ENCODE data around the gene PIP5K1A. TPM values are rescaled to one million over a fixed set of nuclear protein-coding genes. Genes with fewer than 3 reads are reported as not detected.

PIP5K1A gene, protein sequence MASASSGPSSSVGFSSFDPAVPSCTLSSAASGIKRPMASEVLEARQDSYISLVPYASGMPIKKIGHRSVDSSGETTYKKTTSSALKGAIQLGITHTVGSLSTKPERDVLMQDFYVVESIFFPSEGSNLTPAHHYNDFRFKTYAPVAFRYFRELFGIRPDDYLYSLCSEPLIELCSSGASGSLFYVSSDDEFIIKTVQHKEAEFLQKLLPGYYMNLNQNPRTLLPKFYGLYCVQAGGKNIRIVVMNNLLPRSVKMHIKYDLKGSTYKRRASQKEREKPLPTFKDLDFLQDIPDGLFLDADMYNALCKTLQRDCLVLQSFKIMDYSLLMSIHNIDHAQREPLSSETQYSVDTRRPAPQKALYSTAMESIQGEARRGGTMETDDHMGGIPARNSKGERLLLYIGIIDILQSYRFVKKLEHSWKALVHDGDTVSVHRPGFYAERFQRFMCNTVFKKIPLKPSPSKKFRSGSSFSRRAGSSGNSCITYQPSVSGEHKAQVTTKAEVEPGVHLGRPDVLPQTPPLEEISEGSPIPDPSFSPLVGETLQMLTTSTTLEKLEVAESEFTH
- 10 to 100 TPM; 33.7 to 50.7 (median 38.2) TPM for total RNA-seq
- 20.4 TPM for polyA plus RNA-seq
- long read RNA-seq, donor 1, transcript PIP5K1A-201 (15 exons, 3,767 nt), result major isoform, 5 of 19 reads
- long read RNA-seq, donor 1, partial matches to known transcripts, result 6 of 19 reads
- long read RNA-seq, donor 1, other reads (novel, unspliced or antisense), result 5 of 19 reads
- long read RNA-seq, donor 2, transcript PIP5K1A-201 (15 exons, 3,767 nt), result major isoform, 9 of 18 reads
- long read RNA-seq, donor 2, partial matches to known transcripts, result 3 of 18 reads
- long read RNA-seq, donor 2, other reads (novel, unspliced or antisense), result 5 of 18 reads
- long read RNA-seq, donor 3, transcript PIP5K1A-204 (15 exons, 3,737 nt), result minor isoform, 18 of 122 reads
- long read RNA-seq, donor 3, transcript PIP5K1A-201 (15 exons, 3,767 nt), result major isoform, 53 of 122 reads
- long read RNA-seq, donor 3, partial matches to known transcripts, result 28 of 122 reads
- long read RNA-seq, donor 3, other reads (novel, unspliced or antisense), result 20 of 122 reads
- long read RNA-seq, donor 4, partial matches to known transcripts, result 7 of 17 reads
- long read RNA-seq, donor 4, other reads (novel, unspliced or antisense), result 4 of 17 reads

DNA sequence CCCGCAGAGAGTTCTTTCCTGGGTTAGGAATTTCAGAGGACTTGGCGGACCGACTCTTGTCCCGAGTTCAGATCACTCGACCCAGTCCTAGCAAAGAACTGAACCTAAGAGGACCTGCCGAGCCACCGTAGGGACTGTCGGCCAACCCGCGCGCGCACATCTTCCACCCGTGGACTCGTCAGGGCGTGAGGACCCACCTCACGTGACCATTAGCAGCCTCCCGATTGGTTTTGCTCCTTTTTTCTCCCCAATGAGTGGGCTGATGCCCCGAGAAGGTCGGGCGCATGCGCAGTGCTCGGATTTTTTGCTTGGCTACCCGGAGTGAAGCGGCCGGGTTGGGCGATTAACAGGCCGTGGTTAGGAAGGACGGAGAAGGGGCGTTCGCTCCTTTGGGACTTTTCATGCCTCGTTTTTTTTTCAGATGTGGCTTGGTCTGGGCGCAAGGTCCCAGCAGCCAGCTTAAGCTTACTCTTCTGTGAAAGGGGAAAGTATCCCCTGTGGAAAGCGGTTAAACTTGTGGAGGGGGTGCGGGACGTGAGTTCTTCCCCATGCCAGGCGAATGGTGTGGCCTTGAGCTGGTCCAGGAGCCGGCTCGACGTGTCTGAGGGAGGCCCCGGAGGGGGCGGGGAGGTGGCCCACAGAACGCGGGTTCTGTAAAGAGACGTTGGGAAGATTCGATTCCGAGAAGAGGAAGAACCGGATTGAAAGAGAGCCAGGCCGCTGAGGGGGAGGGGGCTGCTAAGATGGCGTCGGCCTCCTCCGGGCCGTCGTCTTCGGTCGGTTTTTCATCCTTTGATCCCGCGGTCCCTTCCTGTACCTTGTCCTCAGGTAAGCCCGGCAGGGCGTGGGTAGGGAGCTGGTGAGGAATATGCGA, at the start of gene PIP5K1A:
PIP5K1A (plus strand) TSS at position 299 of the 874 bp plus-strand sequence; CDS start at position 744, 445 bp downstream.
- intact Hi-C loops (cut with DNase I), result loop anchor here in 2 of 4 donors (5.0 kb wide), 1 partner anchor 54 kb away; the partner anchor contains the start of gene PSMD4 (in 2 of the 2)
- ATAC-seq (peak; percentile 95 to 97), DNase-seq (peak; percentile 99 to 100 (median 100))
- Histone ChIP-seq H3K27me3 (ENCODE audit: control insufficient read depth, insufficient read depth) (no peaks in the 10 kb centered on the region), H3K4me3 (ENCODE audit: low read length) (peak within 1 kb of the TSS; percentile 93), H3K27ac (ENCODE audit: low read length) (peak within 1 kb of the TSS; percentile 82), H3K9me3 (ENCODE audit: control insufficient read depth, low read length) (no peaks in the 10 kb centered on the region), H3K4me1 (ENCODE audit: control insufficient read depth, insufficient read depth, low read length) (no peaks in the 10 kb centered on the region)
- under 1% methylated on average over 60 of the region's 60 CpGs for WGBS

DNA sequence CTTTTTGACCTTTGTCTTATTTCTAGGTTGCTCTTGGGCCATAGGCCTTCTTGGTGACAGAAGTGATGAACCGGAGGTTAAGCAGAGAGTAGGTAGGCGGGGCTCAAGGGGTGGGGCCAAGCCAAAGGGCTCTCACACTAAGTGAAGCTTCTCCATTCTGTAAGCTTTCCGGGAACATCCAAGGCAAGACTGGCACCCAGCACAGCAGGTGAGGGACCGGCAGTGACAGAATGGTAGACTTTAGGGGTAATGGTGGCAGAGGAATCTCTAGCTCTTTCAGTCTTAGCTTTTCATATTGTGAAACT, 41.9 kb upstream of the PIP5K1A start, which contains the start of gene TNFAIP8L2:
TNFAIP8L2 (plus strand) TSS at position 135 of the 305 bp plus-strand sequence. CDS start 2,049 bp downstream, outside the sequence.
- ATAC-seq (peak; percentile 50 to 60), DNase-seq (peak; percentile 51 to 84 (median 84))
- Histone ChIP-seq H3K27me3 (ENCODE audit: control insufficient read depth, insufficient read depth) (no peaks in the 10 kb centered on the region), H3K4me1 (ENCODE audit: control insufficient read depth, insufficient read depth, low read length) (no peaks in the 10 kb centered on the region), H3K27ac (ENCODE audit: low read length) (peak within 1 kb of the TSS; percentile 15), H3K4me3 (ENCODE audit: low read length) (peak within 1 kb of the TSS; percentile 27), H3K9me3 (ENCODE audit: control insufficient read depth, low read length) (no peaks in the 10 kb centered on the region)
- 64% methylated on average over 4 of the region's 4 CpGs for WGBS
- intact Hi-C loops (cut with DNase I), result loop anchor here (2.0 to 10.0 kb wide), 3 partner anchors 52 to 59 kb away; no protein-coding TSS in a partner anchor

DNA sequence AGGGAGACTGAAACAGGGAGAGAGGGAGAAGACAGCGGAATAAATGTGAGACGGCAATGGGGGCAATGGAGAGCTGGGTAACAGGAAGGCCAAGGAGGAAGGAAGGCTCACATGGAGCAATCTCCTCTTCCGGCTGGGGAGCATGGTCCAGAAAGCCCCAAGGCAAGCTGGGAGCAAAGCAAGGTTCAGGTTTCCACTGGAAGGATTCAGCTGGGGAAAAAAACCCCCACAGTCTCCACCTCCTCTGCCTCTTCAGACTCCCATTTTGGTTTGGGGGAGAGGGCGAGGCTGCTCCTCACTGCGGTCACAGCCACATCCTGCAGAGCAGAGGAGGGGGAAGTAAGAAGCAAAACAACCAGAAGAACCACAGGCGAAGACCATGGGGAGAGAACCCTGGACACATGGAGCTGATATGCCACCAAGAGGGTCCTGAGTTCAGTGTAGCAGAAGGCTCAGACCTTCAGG, 41.3 kb upstream of the PIP5K1A start:
- ATAC-seq (peak; percentile 22 to 30), DNase-seq (peak in 1 of 3 donors; percentile 59)
- H3K27ac ChIP-seq (ENCODE audit: low read length), result peak overlapping the region; percentile 15
- no peaks in the 10 kb centered on the region for H3K4me1 ChIP-seq (ENCODE audit: control insufficient read depth, insufficient read depth, low read length)
- intact Hi-C loops (cut with DNase I), result loop anchor here (2.0 to 10.0 kb wide), 3 partner anchors 52 to 60 kb away; no protein-coding TSS in a partner anchor
- H3K9me3 ChIP-seq (ENCODE audit: control insufficient read depth, low read length), result no peaks in the 10 kb centered on the region
- no peaks in the 10 kb centered on the region for H3K27me3 ChIP-seq (ENCODE audit: control insufficient read depth, insufficient read depth)
- 71% methylated on average over 6 of the region's 6 CpGs for WGBS
- peak overlapping the region; percentile 27 for H3K4me3 ChIP-seq (ENCODE audit: low read length)

DNA sequence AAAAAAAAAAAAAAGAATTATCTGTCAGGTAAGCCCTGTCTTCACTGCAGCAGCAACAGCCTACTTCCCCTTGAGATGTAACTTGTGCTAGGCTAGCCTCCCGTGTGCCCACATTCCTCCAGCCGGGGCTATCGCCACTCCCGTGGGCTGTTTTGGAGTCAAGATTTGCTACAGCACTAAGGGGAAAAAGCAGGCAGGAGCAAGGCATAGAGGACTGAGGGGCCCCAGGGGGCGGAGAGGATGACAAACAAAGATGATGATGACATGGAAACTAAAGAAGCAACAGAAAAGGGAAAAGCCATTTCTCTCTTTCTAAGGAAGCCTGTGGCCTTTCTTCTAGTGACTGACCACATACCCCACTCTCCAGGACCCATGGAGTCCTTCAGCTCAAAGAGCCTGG, 40.0 kb upstream of the PIP5K1A start:
- DNase-seq (peak in 1 of 3 donors; percentile 26), ATAC-seq (no peak)
- Histone ChIP-seq H3K4me1 (ENCODE audit: control insufficient read depth, insufficient read depth, low read length) (no peaks in the 10 kb centered on the region), H3K27me3 (ENCODE audit: control insufficient read depth, insufficient read depth) (no peaks in the 10 kb centered on the region), H3K4me3 (ENCODE audit: low read length) (no peak overlapping the region), H3K9me3 (ENCODE audit: control insufficient read depth, low read length) (no peaks in the 10 kb centered on the region), H3K27ac (ENCODE audit: low read length) (no peak overlapping the region)
- intact Hi-C loops (cut with DNase I), result loop anchor here in 2 of 4 donors (5.0 to 10.0 kb wide), 2 partner anchors 54 to 61 kb away; no protein-coding TSS in a partner anchor
- WGBS, result 74% methylated on average over 5 of the region's 5 CpGs

DNA sequence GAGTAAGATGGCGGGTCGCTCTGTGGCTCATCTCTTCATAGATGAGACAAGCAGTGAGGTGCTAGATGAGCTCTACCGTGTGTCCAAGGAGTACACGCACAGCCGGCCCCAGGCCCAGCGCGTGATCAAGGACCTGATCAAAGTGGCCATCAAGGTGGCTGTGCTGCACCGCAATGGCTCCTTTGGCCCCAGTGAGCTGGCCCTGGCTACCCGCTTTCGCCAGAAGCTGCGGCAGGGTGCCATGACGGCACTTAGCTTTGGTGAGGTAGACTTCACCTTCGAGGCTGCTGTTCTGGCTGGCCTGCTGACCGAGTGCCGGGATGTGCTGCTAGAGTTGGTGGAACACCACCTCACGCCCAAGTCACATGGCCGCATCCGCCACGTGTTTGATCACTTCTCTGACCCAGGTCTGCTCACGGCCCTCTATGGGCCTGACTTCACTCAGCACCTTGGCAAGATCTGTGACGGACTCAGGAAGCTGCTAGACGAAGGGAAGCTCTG, 39.6 kb upstream of the PIP5K1A start:
- no peaks in the 10 kb centered on the region for H3K9me3 ChIP-seq (ENCODE audit: control insufficient read depth, low read length)
- peak in 1 of 3 donors; percentile 64 for DNase-seq
- no peak overlapping the region for H3K27ac ChIP-seq (ENCODE audit: low read length)
- peak; percentile 6 to 7 for ATAC-seq
- H3K27me3 ChIP-seq (ENCODE audit: control insufficient read depth, insufficient read depth), result no peaks in the 10 kb centered on the region
- no peaks in the 10 kb centered on the region for H3K4me1 ChIP-seq (ENCODE audit: control insufficient read depth, insufficient read depth, low read length)
- intact Hi-C loops (cut with DNase I), result loop anchor here in 2 of 4 donors (5.0 to 10.0 kb wide), 2 partner anchors 54 to 62 kb away; no protein-coding TSS in a partner anchor
- WGBS, result 77% methylated on average over 22 of the region's 22 CpGs
- H3K4me3 ChIP-seq (ENCODE audit: low read length), result no peak overlapping the region

DNA sequence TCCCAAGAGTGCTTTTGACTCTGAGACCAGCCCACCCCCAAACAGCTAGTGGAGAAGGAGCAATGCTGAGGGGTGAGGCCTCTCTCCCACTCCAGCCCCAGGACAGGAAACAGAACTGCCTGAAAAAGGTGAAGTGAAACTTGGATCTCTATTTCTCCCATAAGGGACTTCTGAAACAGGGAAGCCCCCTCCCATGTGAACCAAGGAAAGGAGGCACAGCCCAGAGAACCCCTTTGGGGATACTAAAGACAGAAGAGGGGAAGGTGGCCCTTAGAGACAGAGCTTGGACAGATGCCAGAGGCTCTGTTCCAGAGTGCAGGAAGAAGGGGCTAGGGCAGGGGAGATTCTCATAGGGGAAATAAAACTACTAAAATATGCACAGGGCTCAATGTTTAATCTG, 39.0 kb upstream of the PIP5K1A start:
- Histone ChIP-seq H3K4me3 (ENCODE audit: low read length) (no peak overlapping the region), H3K27ac (ENCODE audit: low read length) (no peak overlapping the region)
- no peak for DNase-seq

DNA sequence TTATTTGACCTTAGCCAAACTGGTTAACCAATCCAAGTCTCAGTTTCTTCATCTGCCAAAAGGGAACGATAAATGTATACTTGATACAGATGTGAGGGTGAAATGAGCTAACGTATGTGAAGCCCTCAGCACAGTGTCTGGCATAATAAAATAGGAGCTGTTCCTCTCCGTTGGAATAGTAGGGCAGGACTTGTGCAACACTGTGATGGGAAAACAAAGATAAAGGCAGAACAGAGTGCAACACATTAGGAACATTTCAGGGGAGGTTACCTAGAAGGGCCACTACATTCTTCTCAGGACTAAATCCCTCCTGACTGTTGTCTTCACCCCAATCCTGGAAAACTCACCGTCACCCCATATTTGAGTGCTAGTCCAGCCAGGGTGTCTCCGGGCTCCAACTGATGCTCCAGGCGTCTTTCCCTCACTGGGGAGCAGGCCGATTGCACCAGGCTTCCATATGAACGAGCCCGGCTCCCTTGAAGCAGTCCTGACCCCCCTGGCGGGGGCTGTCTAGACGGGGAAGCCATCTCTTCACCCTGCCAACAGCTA, 33.5 kb upstream of the PIP5K1A start:
- Histone ChIP-seq H3K4me3 (ENCODE audit: low read length) (peak overlapping the region; percentile 98), H3K4me1 (ENCODE audit: control insufficient read depth, insufficient read depth, low read length) (peaks cover 7% of the 10 kb centered on the region), H3K27ac (ENCODE audit: low read length) (peak overlapping the region; percentile 98), H3K9me3 (ENCODE audit: control insufficient read depth, low read length) (no peaks in the 10 kb centered on the region), H3K27me3 (ENCODE audit: control insufficient read depth, insufficient read depth) (no peaks in the 10 kb centered on the region)
- 24% methylated on average over 11 of the region's 11 CpGs for WGBS
- DNase-seq (no peak), ATAC-seq (peak; percentile 20 to 30)
- intact Hi-C loops (cut with DNase I), result no loop called here

More for the DNA sequence above, 39.0 kb upstream of the PIP5K1A start:
- Histone ChIP-seq H3K27me3 (ENCODE audit: control insufficient read depth, insufficient read depth) (no peaks in the 10 kb centered on the region), H3K9me3 (ENCODE audit: control insufficient read depth, low read length) (no peaks in the 10 kb centered on the region), H3K4me1 (ENCODE audit: control insufficient read depth, insufficient read depth, low read length) (no peaks in the 10 kb centered on the region)
- intact Hi-C loops (cut with DNase I), result loop anchor here in 2 of 4 donors (5.0 to 10.0 kb wide), 2 partner anchors 55 to 62 kb away; no protein-coding TSS in a partner anchor
- no peak for ATAC-seq

DNA sequence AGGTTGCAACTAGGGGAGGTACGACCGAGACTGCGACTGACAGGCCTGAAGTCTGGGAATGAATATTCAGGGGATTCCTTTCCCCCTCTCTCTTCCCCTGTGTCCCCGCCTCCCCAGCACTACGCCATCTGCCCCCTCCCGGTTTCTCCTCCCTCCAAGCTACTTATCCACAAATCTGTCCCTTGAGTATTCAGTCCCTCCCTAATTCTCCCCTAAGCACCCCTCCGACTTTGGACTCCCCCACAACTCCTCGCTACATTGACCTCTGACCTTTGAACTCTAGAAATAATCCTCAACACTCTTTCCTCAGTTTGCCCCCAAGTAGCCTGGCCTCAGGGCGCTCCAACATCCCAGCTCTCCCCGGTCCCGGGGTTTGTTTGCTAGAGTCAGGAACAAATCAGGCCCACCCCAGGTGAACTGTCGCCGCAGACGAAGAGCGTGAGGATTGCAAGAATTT, 33.0 kb upstream of the PIP5K1A start:
- intact Hi-C loops (cut with DNase I), result no loop called here
- H3K4me1 ChIP-seq (ENCODE audit: control insufficient read depth, insufficient read depth, low read length), result peaks cover 7% of the 10 kb centered on the region
- no peaks in the 10 kb centered on the region for H3K27me3 ChIP-seq (ENCODE audit: control insufficient read depth, insufficient read depth)
- H3K9me3 ChIP-seq (ENCODE audit: control insufficient read depth, low read length), result no peaks in the 10 kb centered on the region
- DNase-seq (peak; percentile 65 to 83 (median 79)), ATAC-seq (peak; percentile 72 to 78)
- 5% methylated on average over 15 of the region's 15 CpGs for WGBS
- H3K4me3 ChIP-seq (ENCODE audit: low read length), result peak overlapping the region; percentile 98
- peak overlapping the region; percentile 98 for H3K27ac ChIP-seq (ENCODE audit: low read length)
